NCI-H2107 treated with DMSO at 0.1 percent for 48 hours (cell line): Measurements from ENCODE around the gene SCGN.

Experiments
- DNase-seq: peaks from one replicate; lab custom pipeline; 2025; ENCODE audit not compliant: unreplicated experiment; lab: John Stamatoyannopoulos, UW

SCGN gene

GRCh38 chr6:25640446-25640845 lies 11.6 kb upstream of the SCGN start:
- DNase-seq = no peak

DNA sequence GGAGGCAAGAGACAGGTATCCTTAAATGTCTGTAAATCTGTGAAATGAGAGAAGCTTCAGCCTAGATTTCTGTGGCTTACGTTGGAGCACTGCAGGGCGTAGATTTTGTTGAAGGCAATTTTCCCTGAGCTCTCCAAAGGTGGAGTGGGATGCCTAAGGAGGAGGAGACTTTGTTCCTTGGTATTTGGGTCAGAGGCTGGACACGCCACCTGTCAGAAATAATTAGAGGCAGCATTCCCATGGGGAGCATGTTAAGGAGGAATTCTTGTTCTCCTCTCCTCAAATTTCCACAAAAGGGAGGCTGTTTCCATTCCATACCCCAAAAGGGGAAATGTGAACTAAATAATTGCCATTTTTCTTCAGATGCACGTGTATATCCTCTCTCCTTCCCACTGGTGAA lies 11.1 kb upstream of the SCGN start:
- DNase-seq = no peak

DNA sequence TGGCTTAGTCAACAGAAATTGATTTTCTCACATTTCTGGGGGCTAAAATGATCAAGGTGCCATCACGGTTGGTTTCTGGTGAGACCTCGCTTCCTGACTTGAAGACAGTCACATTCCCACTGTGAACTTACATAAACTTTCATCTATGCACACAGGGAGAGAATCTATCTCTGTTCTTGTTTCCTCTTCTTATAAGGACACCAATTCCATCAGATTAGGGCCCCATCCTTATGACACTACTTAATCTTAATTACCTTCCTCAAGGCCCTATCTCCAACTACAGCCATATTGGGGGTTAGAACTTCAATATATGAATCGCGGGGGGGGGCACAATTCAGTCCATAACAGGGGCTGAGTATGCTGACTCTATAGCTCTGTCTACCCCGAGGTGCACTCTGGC lies 10.6 kb upstream of the SCGN start:
- no peak for DNase-seq

DNA sequence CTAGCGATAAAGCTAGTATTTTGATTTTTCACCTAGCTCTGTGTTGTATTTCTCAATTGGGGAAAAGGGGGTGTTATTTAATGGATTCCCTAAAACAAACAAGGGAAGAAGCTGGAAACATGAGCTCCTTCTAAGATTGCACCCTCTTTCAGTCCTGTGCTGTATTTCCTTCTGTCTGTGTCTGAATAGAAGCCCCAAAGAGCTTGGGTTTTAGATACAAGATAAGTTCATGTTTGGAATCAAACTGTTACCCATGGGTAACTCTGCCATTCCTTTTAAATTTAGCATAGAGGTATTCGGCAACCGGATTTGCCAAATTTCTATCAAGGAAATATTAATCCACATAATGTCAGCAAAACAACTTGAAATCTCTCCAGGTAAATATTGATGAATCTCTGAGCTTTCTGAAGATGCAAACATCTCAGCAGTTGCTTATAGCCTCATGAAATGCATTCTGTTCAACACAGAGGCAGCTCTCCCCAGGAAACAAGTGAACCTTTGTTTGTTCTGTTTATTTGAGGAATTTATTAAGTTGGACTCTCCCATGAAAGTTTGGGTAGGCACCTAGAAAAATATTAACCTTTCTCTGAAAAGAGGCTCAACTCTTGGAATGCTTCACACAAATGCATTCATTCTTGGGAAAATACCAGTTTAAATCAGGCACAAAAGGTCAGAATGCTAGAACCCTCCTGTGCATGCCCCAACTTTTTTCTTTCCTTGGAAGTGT lies 9.9 kb upstream of the SCGN start:
- no peak for DNase-seq

DNA sequence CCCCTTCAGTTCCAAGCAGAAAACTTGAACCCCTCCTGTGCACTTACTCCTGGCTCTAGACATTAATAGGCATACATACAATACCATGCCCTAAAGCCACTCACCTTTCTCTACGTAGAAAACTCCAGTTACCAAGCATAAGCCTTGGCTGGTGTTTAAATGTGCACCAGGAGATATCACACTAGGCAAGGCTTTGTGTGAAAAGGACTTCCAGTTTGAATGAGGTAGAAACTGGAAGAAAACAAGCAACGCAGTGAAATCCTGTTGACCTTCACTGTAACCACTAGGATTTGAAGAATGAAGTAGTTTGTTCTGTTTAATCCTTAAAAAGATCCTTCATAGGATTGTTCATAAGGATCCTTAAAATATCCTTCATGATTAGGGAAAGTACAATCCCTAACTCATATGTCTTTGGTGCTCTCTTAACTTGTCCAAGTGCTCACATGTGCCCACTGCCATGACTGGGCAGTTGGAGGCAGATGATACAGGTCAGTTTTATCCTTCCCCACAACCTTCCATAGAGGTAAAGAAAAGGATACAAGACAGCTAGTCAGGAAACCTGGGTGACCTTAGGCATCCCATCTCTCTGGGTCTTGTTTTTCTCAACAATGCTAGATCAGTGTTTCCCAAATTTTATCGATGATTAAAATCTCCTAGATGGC lies 9.2 kb upstream of the SCGN start:
- DNase-seq = no peak

DNA sequence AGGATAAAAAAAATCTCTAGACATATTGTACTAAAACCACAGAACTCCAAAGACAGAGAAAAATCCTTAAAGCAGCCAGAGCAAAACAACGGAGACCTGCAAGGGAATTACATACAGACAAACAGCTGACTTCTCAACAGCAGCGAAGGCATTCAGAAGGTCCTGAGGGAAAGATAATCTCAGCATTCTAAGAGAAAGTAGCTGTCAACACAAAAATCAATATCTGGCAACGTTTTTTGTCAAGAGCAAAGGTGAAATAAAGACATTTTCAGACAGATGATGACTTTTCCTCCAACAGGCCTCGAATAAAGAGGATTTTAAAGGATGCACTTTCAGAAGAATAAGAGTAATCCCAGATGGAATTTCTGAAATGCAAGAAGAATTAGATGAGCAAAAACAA lies 6.1 kb upstream of the SCGN start:
- DNase-seq = no peak

DNA sequence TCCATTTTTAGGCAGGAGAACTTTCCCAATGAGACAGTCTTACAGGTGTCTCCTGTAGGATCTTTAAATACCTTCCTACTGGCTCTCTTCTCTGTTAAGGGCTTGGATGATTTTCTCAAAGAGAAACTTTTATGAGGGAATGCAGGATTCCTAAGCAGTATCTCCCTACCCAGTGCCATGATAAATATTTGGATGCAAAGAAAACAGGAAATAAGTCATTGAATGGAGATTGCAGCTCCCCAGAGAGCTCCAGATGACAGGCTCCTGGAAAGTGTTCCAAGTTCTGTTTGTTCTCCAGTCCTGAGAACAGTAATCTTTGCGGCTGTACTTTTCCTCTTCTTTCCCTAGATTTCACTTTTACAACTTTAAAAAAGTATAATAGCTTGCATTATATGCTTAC lies 2.4 kb upstream of the SCGN start:
- no peak for DNase-seq

- DNase-seq = no peak
Observed at GRCh38 chr6:25655723-25656122, 3.7 kb downstream of the SCGN start.

- no peak for DNase-seq
Observed at GRCh38 chr6:25659633-25660368, 7.8 kb downstream of the SCGN start.

- no peak for DNase-seq
Observed at GRCh38 chr6:25660512-25660911, 8.5 kb downstream of the SCGN start.

DNA sequence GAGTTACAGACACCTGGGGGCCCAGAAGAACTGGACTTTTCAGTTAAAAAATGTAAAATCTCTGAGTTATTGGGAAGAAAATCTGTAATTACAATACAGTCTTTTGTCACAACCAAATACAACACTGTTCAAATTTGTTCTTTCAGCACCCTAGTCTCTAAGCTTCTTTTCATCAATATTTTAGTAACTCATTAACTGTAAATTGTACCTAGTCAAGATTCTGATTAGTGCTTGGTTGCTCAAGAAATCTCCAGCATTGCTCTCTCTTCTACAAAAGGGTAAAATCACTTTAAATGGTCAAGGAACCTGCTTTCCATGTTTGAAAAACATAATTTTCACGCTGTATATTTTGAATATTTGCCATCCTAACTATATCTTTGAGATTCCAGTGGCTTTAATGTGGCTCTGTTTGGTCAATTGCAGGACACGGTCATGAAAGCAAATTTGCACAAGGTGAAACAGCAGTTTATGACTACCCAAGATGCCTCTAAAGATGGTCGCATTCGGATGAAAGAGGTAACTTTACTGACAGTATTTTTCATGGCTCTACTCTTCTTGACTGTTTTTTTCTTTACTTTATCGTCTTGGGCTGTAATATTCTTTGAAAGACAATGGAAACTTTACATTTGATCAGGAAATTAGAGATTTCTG lies 9.2 kb downstream of the SCGN start:
- no peak for DNase-seq

DNA sequence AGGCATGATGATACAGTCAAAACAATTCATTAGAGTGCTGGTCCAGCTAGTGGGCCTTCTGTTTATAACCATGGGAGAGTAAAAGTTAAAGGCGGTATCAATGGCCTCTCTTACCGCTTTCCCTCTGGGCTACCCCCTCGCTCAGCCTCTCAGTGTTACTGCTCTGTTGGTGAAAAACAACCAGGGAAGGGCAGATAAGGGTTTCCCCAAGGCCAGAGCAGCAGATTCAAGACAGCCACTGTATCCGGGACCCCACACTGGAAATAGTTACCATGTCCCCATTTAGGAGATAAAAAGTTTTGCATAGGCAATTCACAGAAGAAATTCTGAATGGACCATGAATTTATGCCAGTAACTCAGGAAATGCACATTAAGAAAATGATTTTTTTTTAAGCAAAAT lies 13.4 kb downstream of the SCGN start:
- DNase-seq = no peak

DNA sequence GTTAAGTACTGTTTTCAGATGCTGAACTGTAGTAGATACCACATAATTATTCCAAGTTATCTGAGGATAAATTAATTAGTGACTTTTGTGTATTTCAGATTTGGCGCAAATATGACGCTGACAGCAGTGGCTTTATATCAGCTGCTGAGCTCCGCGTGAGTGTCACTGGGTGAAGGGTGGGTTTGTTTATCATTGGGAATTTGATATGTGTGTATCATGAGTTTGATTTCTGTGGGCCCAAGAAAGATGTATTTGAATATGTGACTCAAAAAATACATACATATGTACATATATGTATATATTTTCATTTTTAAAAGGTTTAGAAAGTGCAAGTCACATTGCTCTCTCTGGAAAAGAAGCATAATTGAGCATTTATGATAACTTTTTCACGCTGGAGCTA lies 17.4 kb downstream of the SCGN start:
- DNase-seq = no peak

- no peak for DNase-seq
Observed at GRCh38 chr6:25670208-25670607, 18.2 kb downstream of the SCGN start.

- DNase-seq = no peak
Observed at GRCh38 chr6:25670793-25671513, 18.9 kb downstream of the SCGN start.

GRCh38 chr6:25671652-25672051 lies 19.6 kb downstream of the SCGN start:
- no peak for DNase-seq

- no peak for DNase-seq
Observed at GRCh38 chr6:25675167-25675566, 23.2 kb downstream of the SCGN start.

DNA sequence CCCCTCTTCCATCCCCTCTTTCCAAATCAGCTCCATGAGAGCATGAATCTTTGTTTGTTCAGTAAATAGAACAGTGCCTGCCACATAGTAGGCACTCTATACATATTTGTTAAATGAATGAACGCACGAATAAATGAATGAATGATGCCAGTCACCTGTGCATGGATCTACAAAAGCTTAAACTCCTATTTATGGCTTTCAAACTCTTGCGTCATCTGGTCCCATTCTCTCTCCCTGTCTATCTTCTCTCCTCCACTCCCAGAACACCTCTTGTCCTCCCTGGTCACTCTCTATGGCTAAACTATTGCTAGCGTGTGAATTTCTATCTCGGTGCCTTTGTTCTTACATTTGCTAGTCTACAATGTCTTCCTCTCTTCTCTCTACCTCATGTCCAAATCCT lies 24.8 kb downstream of the SCGN start:
- no peak for DNase-seq

- DNase-seq = no peak
Observed at GRCh38 chr6:25681848-25682247, 29.8 kb downstream of the SCGN start.

DNA sequence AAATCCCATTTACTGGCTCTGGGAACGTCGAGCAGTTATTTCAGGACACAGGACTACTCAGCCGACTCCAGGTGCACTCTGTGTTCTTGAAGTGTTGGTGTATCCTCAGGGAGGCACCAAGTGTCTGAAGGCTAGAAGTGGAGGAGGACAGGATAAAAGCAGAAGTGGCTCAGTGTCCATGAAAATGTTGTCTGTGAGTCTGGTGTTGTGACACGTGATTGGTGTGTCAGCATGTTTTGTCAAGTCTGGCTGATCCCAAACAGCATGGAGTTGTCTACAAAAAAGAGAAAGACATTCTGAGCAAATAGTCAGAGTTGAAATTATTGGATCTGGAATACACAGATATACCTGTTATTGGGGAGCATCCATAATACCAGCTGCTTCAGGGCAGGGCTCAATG lies 30.3 kb downstream of the SCGN start:
- DNase-seq = no peak

GRCh38 chr6:25684565-25684964 lies 32.5 kb downstream of the SCGN start:
- DNase-seq = no peak
